Thyroid gland (tissue), 4 donors: ENCODE measurements around the gene GET4.

ENCODE experiments used
- POLR2A ChIP-seq, 2 donors: fragments of 450-650 bp; IDR thresholded peaks; one replicate each; pipeline ENCODE4 v1.6.1; 2017; ENCODE audit warnings: antibody characterized with exemption in 2 of 2, mild to moderate bottlenecking in 2 of 2, moderate library complexity in 1 of 2
- TF ChIP-seq, protein P1 (sequence below), 6 experiments: fragments of 200-600 bp in 3 of 6; fragments of 450-650 bp in 3 of 6; sonication (generic) in 3 of 6; IDR thresholded peaks; one replicate each; pipeline ENCODE4 v1.5.1; 2016 to 2019; ENCODE audit warnings: antibody characterized with exemption in 6 of 6, mild to moderate bottlenecking in 2 of 6, inconsistent platforms in 1 of 6, moderate library complexity in 1 of 6

- TF ChIP-seq, protein P1, sequence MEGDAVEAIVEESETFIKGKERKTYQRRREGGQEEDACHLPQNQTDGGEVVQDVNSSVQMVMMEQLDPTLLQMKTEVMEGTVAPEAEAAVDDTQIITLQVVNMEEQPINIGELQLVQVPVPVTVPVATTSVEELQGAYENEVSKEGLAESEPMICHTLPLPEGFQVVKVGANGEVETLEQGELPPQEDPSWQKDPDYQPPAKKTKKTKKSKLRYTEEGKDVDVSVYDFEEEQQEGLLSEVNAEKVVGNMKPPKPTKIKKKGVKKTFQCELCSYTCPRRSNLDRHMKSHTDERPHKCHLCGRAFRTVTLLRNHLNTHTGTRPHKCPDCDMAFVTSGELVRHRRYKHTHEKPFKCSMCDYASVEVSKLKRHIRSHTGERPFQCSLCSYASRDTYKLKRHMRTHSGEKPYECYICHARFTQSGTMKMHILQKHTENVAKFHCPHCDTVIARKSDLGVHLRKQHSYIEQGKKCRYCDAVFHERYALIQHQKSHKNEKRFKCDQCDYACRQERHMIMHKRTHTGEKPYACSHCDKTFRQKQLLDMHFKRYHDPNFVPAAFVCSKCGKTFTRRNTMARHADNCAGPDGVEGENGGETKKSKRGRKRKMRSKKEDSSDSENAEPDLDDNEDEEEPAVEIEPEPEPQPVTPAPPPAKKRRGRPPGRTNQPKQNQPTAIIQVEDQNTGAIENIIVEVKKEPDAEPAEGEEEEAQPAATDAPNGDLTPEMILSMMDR (IDR thresholded peaks at IDR 0.05): no peak
- no peak for TF ChIP-seq POLR2A (IDR thresholded peaks at IDR 0.05)
Observed at GRCh38 chr7:884191-885003, 8.0 kb downstream of the GET4 start.
